Right hindlimb (tissue), 1 donor: Measurements from ENCODE around the gene GDF10.

Source experiments
- DNase-seq: peaks from one replicate; pipeline ENCODE4 v3.0.0-alpha.2; 2018

The GDF10 gene

GRCh38 chr10:47299611-47300428 lies at the start of gene GDF10:
Gene GDF10 (plus strand): TSS chr10:47300197. CDS start chr10:47300652, 455 bp downstream.
- no peak for DNase-seq

- no peak for DNase-seq
These were observed 47.8 kb upstream of the GDF10 start for GRCh38 chr10:47252093-47252780.

GRCh38 chr10:47253030-47253637 lies 46.9 kb upstream of the GDF10 start:
- no peak for DNase-seq

GRCh38 chr10:47253651-47254375 lies 46.2 kb upstream of the GDF10 start:
- DNase-seq: peak; percentile 75

GRCh38 chr10:47254611-47255010 lies 45.4 kb upstream of the GDF10 start:
- no peak for DNase-seq

GRCh38 chr10:47255033-47255813 lies 44.8 kb upstream of the GDF10 start:
- DNase-seq: no peak

GRCh38 chr10:47255866-47256265 lies 44.1 kb upstream of the GDF10 start:
- DNase-seq: no peak

- DNase-seq: no peak
These were observed 43.2 kb upstream of the GDF10 start for GRCh38 chr10:47256751-47257336.

- no peak for DNase-seq
These were observed 42.4 kb upstream of the GDF10 start for GRCh38 chr10:47257396-47258120.

- DNase-seq: no peak
These were observed 41.1 kb upstream of the GDF10 start for GRCh38 chr10:47258921-47259320.

- DNase-seq: no peak
These were observed 40.5 kb upstream of the GDF10 start for GRCh38 chr10:47259466-47259865.

GRCh38 chr10:47260505-47261111 lies 39.4 kb upstream of the GDF10 start:
- no peak for DNase-seq

GRCh38 chr10:47261121-47261520 lies 38.9 kb upstream of the GDF10 start:
- no peak for DNase-seq

GRCh38 chr10:47261556-47261955 lies 38.4 kb upstream of the GDF10 start:
- DNase-seq: no peak

- no peak for DNase-seq
These were observed 37.1 kb upstream of the GDF10 start for GRCh38 chr10:47262606-47263533.

GRCh38 chr10:47264797-47265281 lies 35.2 kb upstream of the GDF10 start:
- no peak for DNase-seq

- DNase-seq: peak; percentile 6
These were observed 33.4 kb upstream of the GDF10 start for GRCh38 chr10:47266602-47267001.

- DNase-seq: no peak
These were observed 31.3 kb upstream of the GDF10 start for GRCh38 chr10:47268696-47269095.

- no peak for DNase-seq
These were observed 30.7 kb upstream of the GDF10 start for GRCh38 chr10:47269294-47269693.
